ENCODE results near the gene PHAF1. TPM values are rescaled to one million over a fixed set of nuclear protein-coding genes. Genes with fewer than 3 reads are reported as not detected.

PHAF1 gene
- total RNA-seq, 1 experiment from 2014 or later, result 30.7 TPM

DNA sequence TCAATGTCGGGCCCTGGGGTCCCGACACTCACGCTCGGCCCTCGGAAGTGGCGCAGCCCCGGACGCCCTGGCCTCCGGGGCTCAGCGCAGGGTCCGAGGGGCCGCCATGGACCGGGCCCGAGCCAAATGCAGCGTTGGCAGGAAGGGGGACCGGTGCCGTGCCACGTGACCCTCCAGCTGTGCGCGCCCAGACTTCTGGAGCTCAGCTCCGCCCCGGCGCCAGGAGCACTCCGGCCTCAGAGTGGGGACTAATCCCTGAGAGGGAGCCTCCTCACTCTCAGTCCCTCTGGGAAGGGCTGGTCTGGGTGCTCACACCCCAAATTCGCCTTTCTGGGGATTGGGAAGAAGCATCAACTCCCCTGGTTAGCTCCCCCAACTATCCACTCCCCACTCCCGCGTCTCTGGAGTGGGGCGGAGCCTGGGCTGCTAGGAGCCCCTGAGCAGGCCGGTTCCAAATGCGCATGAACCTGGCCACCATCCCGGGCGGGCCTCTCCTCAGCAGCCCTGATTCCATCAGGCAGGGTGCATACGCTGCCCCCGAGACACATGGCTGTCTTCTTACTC is 41.2 kb downstream of the PHAF1 start, which contains the start of gene B3GNT9:
B3GNT9 (minus strand) TSS at position 166 of the 564 bp plus-strand sequence. CDS start 513 bp downstream, outside the sequence.
- H3K4me2 ChIP-seq (ENCODE audit: low read depth, low read length, poor library complexity, severe bottlenecking), result no peak within 1 kb of the TSS
- no peak within 1 kb of the TSS for H3K27ac ChIP-seq (ENCODE audit: low read length)
- H3K9me2 ChIP-seq (replicated peaks; ENCODE audit: insufficient read depth, low read length), result no peaks in the 10 kb centered on the region
- DNase-seq, result no peak
- peaks cover 7% of the 10 kb centered on the region for H3K4me1 ChIP-seq (ENCODE audit: low read length)
- H4K20me1 ChIP-seq (ENCODE audit: insufficient read depth, low read depth, low read length), result peaks cover 19% of the 10 kb centered on the region; the same call in 1 of the 2 replicates
- no peak within 1 kb of the TSS for H2AFZ ChIP-seq (ENCODE audit: low read length)
- no peaks in the 10 kb centered on the region for H3K9me3 ChIP-seq (ENCODE audit: low read length)
- no peak within 1 kb of the TSS for H3K9ac ChIP-seq (ENCODE audit: low read length)
- H3K27me3 ChIP-seq (ENCODE audit: low read length), result no peaks in the 10 kb centered on the region
- H3K79me2 ChIP-seq (ENCODE audit: low read length), result no peaks in the 10 kb centered on the region
- H3K4me3 ChIP-seq (ENCODE audit: low read length), result no peak within 1 kb of the TSS
- no peaks in the 10 kb centered on the region; the same call in 1 of the 2 replicates for H3K36me3 ChIP-seq (ENCODE audit: insufficient read depth, low read length)

- no peak overlapping the region for H3K9ac ChIP-seq (ENCODE audit: low read length)
- H3K9me2 ChIP-seq (replicated peaks; ENCODE audit: insufficient read depth, low read length), result no peaks in the 10 kb centered on the region
- H3K4me2 ChIP-seq (ENCODE audit: low read depth, low read length, poor library complexity, severe bottlenecking), result no peak overlapping the region
- H3K27me3 ChIP-seq (ENCODE audit: low read length), result no peaks in the 10 kb centered on the region
- DNase-seq, result no peak
- H3K27ac ChIP-seq (ENCODE audit: low read length), result no peak overlapping the region
- no peaks in the 10 kb centered on the region for H3K79me2 ChIP-seq (ENCODE audit: low read length)
- no peak overlapping the region for H3K4me3 ChIP-seq (ENCODE audit: low read length)
- no peak overlapping the region for H2AFZ ChIP-seq (ENCODE audit: low read length)
- H3K36me3 ChIP-seq (ENCODE audit: insufficient read depth, low read length), result no peaks in the 10 kb centered on the region; the same call in 1 of the 2 replicates
- H3K4me1 ChIP-seq (ENCODE audit: low read length), result peaks cover 7% of the 10 kb centered on the region
- H3K9me3 ChIP-seq (ENCODE audit: low read length), result no peaks in the 10 kb centered on the region
- peaks cover 24% of the 10 kb centered on the region; the same call in 1 of the 2 replicates for H4K20me1 ChIP-seq (ENCODE audit: insufficient read depth, low read depth, low read length)
These were observed 41.8 kb downstream of the PHAF1 start for GRCh38 chr16:67151431-67152097.

- no peak for DNase-seq
These were observed 45.0 kb downstream of the PHAF1 start for GRCh38 chr16:67154578-67155294.

GRCh38 chr16:67155295-67156142 is 45.8 kb downstream of the PHAF1 start:
- no peak overlapping the region for H3K4me2 ChIP-seq (ENCODE audit: low read depth, low read length, poor library complexity, severe bottlenecking)
- H3K9ac ChIP-seq (ENCODE audit: low read length), result no peak overlapping the region
- H3K27me3 ChIP-seq (ENCODE audit: low read length), result no peaks in the 10 kb centered on the region
- no peak overlapping the region for H3K27ac ChIP-seq (ENCODE audit: low read length)
- DNase-seq, result peak; percentile 90
- H2AFZ ChIP-seq (ENCODE audit: low read length), result no peak overlapping the region
- no peaks in the 10 kb centered on the region for H3K9me2 ChIP-seq (replicated peaks; ENCODE audit: insufficient read depth, low read length)
- no peaks in the 10 kb centered on the region for H3K79me2 ChIP-seq (ENCODE audit: low read length)
- H3K4me3 ChIP-seq (ENCODE audit: low read length), result no peak overlapping the region
- peaks cover 25% of the 10 kb centered on the region for H3K4me1 ChIP-seq (ENCODE audit: low read length)
- H3K36me3 ChIP-seq (ENCODE audit: insufficient read depth, low read length), result no peaks in the 10 kb centered on the region
- peaks cover 32% of the 10 kb centered on the region; the same call in 1 of the 2 replicates for H4K20me1 ChIP-seq (ENCODE audit: insufficient read depth, low read depth, low read length)
- H3K9me3 ChIP-seq (ENCODE audit: low read length), result no peaks in the 10 kb centered on the region

More at GRCh38 chr16:67154578-67155294, 45.0 kb downstream of the PHAF1 start:
- Histone ChIP-seq H3K27me3 (ENCODE audit: low read length) (no peaks in the 10 kb centered on the region), H3K4me2 (ENCODE audit: low read depth, low read length, poor library complexity, severe bottlenecking) (no peak overlapping the region), H3K27ac (ENCODE audit: low read length) (no peak overlapping the region), H3K9me3 (ENCODE audit: low read length) (no peaks in the 10 kb centered on the region), H4K20me1 (ENCODE audit: insufficient read depth, low read depth, low read length) (peaks cover 32% of the 10 kb centered on the region; the same call in 1 of the 2 replicates), H3K4me3 (ENCODE audit: low read length) (no peak overlapping the region), H2AFZ (ENCODE audit: low read length) (no peak overlapping the region), H3K36me3 (ENCODE audit: insufficient read depth, low read length) (no peaks in the 10 kb centered on the region), H3K9me2 (replicated peaks; ENCODE audit: insufficient read depth, low read length) (no peaks in the 10 kb centered on the region), H3K79me2 (ENCODE audit: low read length) (no peaks in the 10 kb centered on the region), H3K9ac (ENCODE audit: low read length) (no peak overlapping the region), H3K4me1 (ENCODE audit: low read length) (peaks cover 20% of the 10 kb centered on the region)

GRCh38 chr16:67156143-67156844 is 46.6 kb downstream of the PHAF1 start:
- Histone ChIP-seq H3K79me2 (ENCODE audit: low read length) (no peaks in the 10 kb centered on the region), H3K27ac (ENCODE audit: low read length) (no peak overlapping the region), H3K4me1 (ENCODE audit: low read length) (peaks cover 32% of the 10 kb centered on the region), H2AFZ (ENCODE audit: low read length) (no peak overlapping the region), H3K36me3 (ENCODE audit: insufficient read depth, low read length) (no peaks in the 10 kb centered on the region), H3K27me3 (ENCODE audit: low read length) (no peaks in the 10 kb centered on the region), H3K9me2 (replicated peaks; ENCODE audit: insufficient read depth, low read length) (no peaks in the 10 kb centered on the region), H3K4me3 (ENCODE audit: low read length) (no peak overlapping the region), H3K9me3 (ENCODE audit: low read length) (no peaks in the 10 kb centered on the region), H3K4me2 (ENCODE audit: low read depth, low read length, poor library complexity, severe bottlenecking) (no peak overlapping the region), H3K9ac (ENCODE audit: low read length) (no peak overlapping the region), H4K20me1 (ENCODE audit: insufficient read depth, low read depth, low read length) (peaks cover 33% of the 10 kb centered on the region; the same call in 1 of the 2 replicates)
- no peak for DNase-seq

GRCh38 chr16:67157106-67157748 is 47.5 kb downstream of the PHAF1 start:
- no peak overlapping the region for H3K4me3 ChIP-seq (ENCODE audit: low read length)
- no peaks in the 10 kb centered on the region for H3K9me3 ChIP-seq (ENCODE audit: low read length)
- no peaks in the 10 kb centered on the region for H3K79me2 ChIP-seq (ENCODE audit: low read length)
- no peaks in the 10 kb centered on the region for H3K9me2 ChIP-seq (replicated peaks; ENCODE audit: insufficient read depth, low read length)
- no peak overlapping the region for H3K9ac ChIP-seq (ENCODE audit: low read length)
- H3K4me1 ChIP-seq (ENCODE audit: low read length), result peaks cover 32% of the 10 kb centered on the region
- no peak overlapping the region for H2AFZ ChIP-seq (ENCODE audit: low read length)
- H3K4me2 ChIP-seq (ENCODE audit: low read depth, low read length, poor library complexity, severe bottlenecking), result no peak overlapping the region
- H3K36me3 ChIP-seq (ENCODE audit: insufficient read depth, low read length), result no peaks in the 10 kb centered on the region
- no peak overlapping the region for H3K27ac ChIP-seq (ENCODE audit: low read length)
- no peaks in the 10 kb centered on the region for H3K27me3 ChIP-seq (ENCODE audit: low read length)
- H4K20me1 ChIP-seq (ENCODE audit: insufficient read depth, low read depth, low read length), result peaks cover 37% of the 10 kb centered on the region; the same call in 1 of the 2 replicates
- no peak for DNase-seq

All from Karpas-422 (cell line).